GM12865 (cell line): ENCODE data around the gene NTNG1.
"Not testable (repeated sequence)": the region's sequence is repeated elsewhere in the genome, so short reads cannot be mapped to it uniquely, and the experiment has no call there.

Experiments
- DNase-seq: peaks from one replicate; pipeline ENCODE4 v3.0.0; 2010; ENCODE audit warnings: low read depth
- H3K4me3 ChIP-seq: 2 replicates; pipeline ENCODE4 v1.5.1; 2011; ENCODE audit warnings: mild to moderate bottlenecking, low read depth, low read length, control low read depth
- CTCF ChIP-seq: IDR thresholded peaks from 2 replicates; pipeline ENCODE4 v1.5.1; 2011; ENCODE audit warnings: low read length, control low read depth, low read depth, inconsistent platforms; ENCODE audit not compliant: insufficient read depth; ENCODE audit errors: missing control alignments

The NTNG1 gene

GRCh38 chr1:107140703-107141490 lies at the start of gene NTNG1:
NTNG1 (plus strand) TSS chr1:107141039.
- TF ChIP-seq CTCF, result no peak
- DNase-seq, result peak; percentile 13
- H3K4me3 ChIP-seq, result peak within 1 kb of the TSS; percentile 51

GRCh38 chr1:107091418-107091817 lies 49.4 kb upstream of the NTNG1 start:
- DNase-seq, result no peak
- no peak for TF ChIP-seq CTCF
- H3K4me3 ChIP-seq, result no peak overlapping the region

- not testable (repeated sequence) for DNase-seq, H3K4me3 ChIP-seq
These were observed 47.4 kb upstream of the NTNG1 start for GRCh38 chr1:107093395-107093794.

GRCh38 chr1:107095647-107096046 lies 45.2 kb upstream of the NTNG1 start:
- no peak overlapping the region for H3K4me3 ChIP-seq
- TF ChIP-seq CTCF, result no peak
- DNase-seq, result no peak

- H3K4me3 ChIP-seq, result no peak overlapping the region
- no peak for DNase-seq
- TF ChIP-seq CTCF, result no peak
These were observed 44.1 kb upstream of the NTNG1 start for GRCh38 chr1:107096690-107097089.

GRCh38 chr1:107098961-107099360 lies 41.9 kb upstream of the NTNG1 start:
- no peak overlapping the region for H3K4me3 ChIP-seq
- TF ChIP-seq CTCF, result no peak
- no peak for DNase-seq

- H3K4me3 ChIP-seq, result no peak overlapping the region
- DNase-seq, result no peak
- no peak for TF ChIP-seq CTCF
These were observed 40.4 kb upstream of the NTNG1 start for GRCh38 chr1:107100331-107100984.
